Thymus (tissue), 11 donors: ENCODE data around the gene CYTH3. TPM values are rescaled to one million over a fixed set of nuclear protein-coding genes. Genes with fewer than 3 reads are reported as not detected.
"Not testable (repeated sequence)": the region's sequence is repeated elsewhere in the genome, so short reads cannot be mapped to it uniquely, and the experiment has no call there.

Experiments used
- DNase-seq, 9 donors: peaks; one replicate each; pipeline ENCODE4 v3.0.0-alpha.2; 2013; ENCODE audit warnings: low spot score in 9 of 9, low read depth in 6 of 9, missing footprints in 1 of 9
- H3K27ac ChIP-seq, 2 donors: one replicate each; pipeline ENCODE4 v1.5.1; 2013; ENCODE audit warnings: control low read depth in 1 of 2, low read depth in 1 of 2, low read length in 1 of 2, mild to moderate bottlenecking in 1 of 2, moderate library complexity in 1 of 2
- H3K27me3 ChIP-seq, 2 donors: one replicate each; pipeline ENCODE4 v1.5.1; 2013; ENCODE audit warnings: low read length in 1 of 2; ENCODE audit not compliant: control insufficient read depth in 2 of 2, insufficient read depth in 1 of 2
- H3K36me3 ChIP-seq, 2 donors: one replicate each; pipeline ENCODE4 v1.5.1; 2013; ENCODE audit warnings: low read length in 1 of 2, mild to moderate bottlenecking in 1 of 2, moderate library complexity in 1 of 2; ENCODE audit not compliant: control insufficient read depth in 2 of 2, insufficient read depth in 2 of 2
- H3K4me1 ChIP-seq, 2 donors: one replicate each; pipeline ENCODE4 v1.5.1; 2013; ENCODE audit warnings: low read length in 2 of 2; ENCODE audit not compliant: control insufficient read depth in 2 of 2, insufficient read depth in 2 of 2
- H3K4me3 ChIP-seq, 2 donors: one replicate each; pipeline ENCODE4 v1.5.1; 2013; ENCODE audit warnings: low read length in 2 of 2, control low read depth in 1 of 2, mild to moderate bottlenecking in 1 of 2
- H3K9me3 ChIP-seq, 2 donors: one replicate each; pipeline ENCODE4 v1.5.1; 2013; ENCODE audit warnings: low read length in 1 of 2, mild to moderate bottlenecking in 1 of 2; ENCODE audit not compliant: control insufficient read depth in 2 of 2, insufficient read depth in 1 of 2
- WGBS: extraction: QIAGEN DNeasy Blood & Tissue Kit; methylation state at CpG from one replicate; pipeline ENCODE4 v1.1.7; 2013; 5-methylcytosine and 5-hydroxymethylcytosine counted together
- polyA plus RNA-seq: library from polyadenylated mRNA; stranded (reverse); fragments of 200-250 nt; gene quantifications from one replicate; pipeline ENCODE4 v1.2.3, GENCODE V29; 2013
- total RNA-seq: library from RNA; stranded (reverse); fragments of 120-200 nt; gene quantifications from one replicate; pipeline ENCODE4 v1.2.4, GENCODE V29; 2013
- donor health status: healthy.

The CYTH3 gene
- total and polyA plus RNA-seq, 2 donors: 5.1 to 6.3 TPM

DNA sequence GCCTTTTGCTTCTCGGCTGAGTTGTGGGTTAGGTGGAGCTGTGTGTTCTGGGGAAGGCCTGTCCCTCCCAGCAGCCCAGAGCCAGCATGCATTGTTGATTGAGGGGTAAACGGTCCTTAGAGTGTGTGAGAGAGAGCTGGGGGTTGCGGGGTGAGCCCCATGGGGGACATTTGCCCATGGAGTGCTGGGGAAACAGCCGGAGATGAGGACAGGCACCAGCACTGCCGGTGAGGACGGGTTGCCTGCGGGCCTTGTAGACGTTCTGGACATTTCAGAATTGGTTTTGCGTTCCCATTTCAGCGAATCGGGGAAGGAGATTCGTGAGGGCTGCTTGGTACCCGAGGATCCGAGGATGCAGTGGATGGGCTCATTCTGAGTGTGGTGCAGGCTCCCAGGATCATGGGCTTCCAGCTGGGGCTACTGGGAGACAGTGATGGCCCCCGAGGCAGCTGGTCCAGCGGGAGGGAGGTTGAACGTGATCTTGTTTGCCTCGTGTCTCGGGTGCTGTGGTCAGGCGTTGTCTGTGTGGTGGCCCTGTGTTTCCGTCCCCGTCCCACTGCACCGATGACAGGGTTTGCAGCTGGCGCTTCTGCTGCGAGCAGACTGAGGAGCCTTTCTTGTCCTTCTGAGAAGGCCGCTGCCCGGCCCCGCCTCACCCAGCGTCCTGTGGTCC, 113.9 kb downstream of the CYTH3 start:
- Histone ChIP-seq H3K4me3 (no peak overlapping the region), H3K9me3 (no peaks in the 10 kb centered on the region), H3K36me3 (peaks cover 74 to 87% of the 10 kb centered on the region in 2 donors), H3K27ac (no peak overlapping the region), H3K27me3 (no peaks in the 10 kb centered on the region), H3K4me1 (peaks cover 0 to 14% of the 10 kb centered on the region in 2 donors)
- 99% methylated on average over 29 of the region's 29 CpGs for WGBS
- no peak for DNase-seq

DNA sequence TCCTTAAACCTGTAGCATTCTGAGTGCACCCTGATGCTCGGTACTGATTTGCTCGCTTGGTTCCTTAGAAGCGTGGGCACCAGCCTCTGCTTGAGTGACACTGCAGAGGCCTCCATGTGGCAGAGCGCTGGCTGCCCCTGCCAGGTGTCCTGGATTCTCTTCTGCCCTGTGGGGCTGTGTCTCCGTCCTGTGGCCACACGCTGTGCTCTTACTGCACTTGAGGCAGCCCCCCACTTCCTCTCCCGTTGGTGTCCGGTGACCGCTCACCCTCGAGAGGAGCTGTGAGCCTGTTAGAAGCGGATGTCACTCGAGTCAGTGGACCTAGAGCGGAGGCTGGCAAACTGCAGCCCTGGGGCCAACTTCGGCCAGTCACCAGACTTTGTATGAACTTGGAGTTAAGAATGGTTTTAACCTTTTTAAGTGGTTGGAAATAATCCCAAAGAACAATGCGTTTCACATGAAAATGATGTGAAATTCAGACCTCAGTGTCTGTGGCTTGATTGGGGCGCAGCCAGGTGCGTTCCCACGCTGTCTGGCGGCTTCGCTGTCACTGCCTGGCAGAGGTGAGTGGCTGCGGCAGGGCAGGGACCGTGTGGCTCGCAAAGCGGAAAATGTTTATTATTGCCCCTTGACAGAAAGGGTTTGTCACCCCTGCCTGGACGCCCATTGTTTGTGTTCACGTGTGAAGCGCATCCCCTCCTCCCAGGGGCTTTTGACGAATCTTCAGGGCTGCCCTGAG, 114.6 kb downstream of the CYTH3 start:
- WGBS: 97% methylated on average over 28 of the region's 28 CpGs
- no peaks in the 10 kb centered on the region for H3K9me3 ChIP-seq
- H3K4me3 ChIP-seq: no peak overlapping the region
- no peak overlapping the region for H3K27ac ChIP-seq
- DNase-seq: no peak
- peaks cover 79 to 87% of the 10 kb centered on the region in 2 donors for H3K36me3 ChIP-seq
- H3K27me3 ChIP-seq: no peaks in the 10 kb centered on the region
- peaks cover 0 to 9% of the 10 kb centered on the region in 2 donors for H3K4me1 ChIP-seq

DNA sequence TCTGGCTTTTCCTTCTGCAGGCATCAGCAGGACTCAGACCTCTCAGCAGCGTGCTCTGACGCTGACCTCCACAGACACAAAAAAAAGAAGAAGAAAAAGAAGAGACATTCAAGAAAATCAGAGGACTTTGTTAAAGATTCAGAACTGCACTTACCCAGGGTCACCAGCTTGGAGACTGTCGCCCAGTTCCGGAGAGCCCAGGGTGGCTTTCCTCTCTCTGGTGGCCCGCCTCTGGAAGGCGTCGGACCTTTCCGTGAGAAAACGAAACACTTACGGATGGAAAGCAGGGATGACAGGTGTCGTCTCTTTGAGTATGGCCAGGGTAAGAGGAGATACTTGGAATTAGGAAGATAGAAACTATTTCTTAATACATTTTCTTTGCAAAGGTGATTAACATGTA, 115.7 kb downstream of the CYTH3 start:
- Histone ChIP-seq H3K36me3 (peaks cover 84 to 89% of the 10 kb centered on the region in 2 donors), H3K27me3 (no peaks in the 10 kb centered on the region), H3K4me1 (no peaks in the 10 kb centered on the region), H3K4me3 (no peak overlapping the region), H3K27ac (no peak overlapping the region), H3K9me3 (no peaks in the 10 kb centered on the region)
- 98% methylated on average over 11 of the region's 11 CpGs for WGBS
- no peak for DNase-seq

DNA sequence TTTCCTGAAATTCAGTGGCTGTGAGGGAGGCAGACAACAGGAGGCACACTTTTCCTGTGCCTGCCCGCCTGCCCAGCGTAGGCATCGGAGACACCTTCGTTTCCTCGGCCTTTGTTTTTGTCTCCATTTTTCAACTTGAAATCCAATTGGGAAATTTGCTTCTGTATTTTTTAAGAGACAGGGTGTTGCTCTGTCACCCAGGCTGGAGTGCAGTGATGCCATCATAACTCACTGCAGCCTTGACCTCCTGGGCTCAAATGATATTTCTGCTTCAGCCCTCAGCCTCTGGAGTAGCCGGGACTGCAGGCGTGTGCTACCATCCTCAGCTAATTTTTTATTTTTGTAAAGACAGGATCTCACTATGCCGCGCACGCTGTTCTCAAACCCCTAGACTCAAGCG, 116.8 kb downstream of the CYTH3 start:
- Histone ChIP-seq H3K27me3 (no peaks in the 10 kb centered on the region), H3K4me1 (no peaks in the 10 kb centered on the region), H3K4me3 (no peak overlapping the region), H3K27ac (no peak overlapping the region), H3K9me3 (no peaks in the 10 kb centered on the region), H3K36me3 (peaks cover 85 to 91% of the 10 kb centered on the region in 2 donors)
- WGBS: 98% methylated on average over 11 of the region's 11 CpGs
- DNase-seq: no peak

DNA sequence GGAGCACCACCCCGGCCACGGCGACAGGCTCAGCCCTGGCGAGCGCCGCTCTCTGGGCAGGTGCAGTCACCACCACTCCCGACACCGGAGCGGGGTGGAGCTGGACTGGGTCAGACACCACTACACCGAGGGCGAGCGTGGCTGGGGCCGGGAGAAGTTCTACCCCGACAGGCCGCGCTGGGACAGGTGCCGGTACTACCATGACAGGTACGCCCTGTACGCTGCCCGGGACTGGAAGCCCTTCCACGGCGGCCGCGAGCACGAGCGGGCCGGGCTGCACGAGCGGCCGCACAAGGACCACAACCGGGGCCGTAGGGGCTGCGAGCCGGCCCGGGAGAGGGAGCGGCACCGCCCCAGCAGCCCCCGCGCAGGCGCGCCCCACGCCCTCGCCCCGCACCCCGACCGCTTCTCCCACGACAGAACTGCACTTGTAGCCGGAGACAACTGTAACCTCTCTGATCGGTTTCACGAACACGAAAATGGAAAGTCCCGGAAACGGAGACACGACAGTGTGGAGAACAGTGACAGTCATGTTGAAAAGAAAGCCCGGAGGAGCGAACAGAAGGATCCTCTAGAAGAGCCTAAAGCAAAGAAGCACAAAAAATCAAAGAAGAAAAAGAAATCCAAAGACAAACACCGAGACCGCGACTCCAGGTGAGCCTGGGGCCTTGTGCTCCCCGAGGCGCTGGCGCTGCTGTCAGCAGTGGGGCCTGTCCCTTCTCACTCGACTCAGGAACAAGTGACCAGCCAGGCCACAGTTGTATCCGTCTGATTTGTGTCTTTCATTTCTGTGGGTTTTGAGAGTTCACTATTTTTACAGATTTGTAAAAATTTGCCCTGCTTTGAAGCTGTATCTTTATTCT, 117.7 kb downstream of the CYTH3 start:
- peaks cover 85 to 93% of the 10 kb centered on the region in 2 donors for H3K36me3 ChIP-seq
- no peaks in the 10 kb centered on the region for H3K9me3 ChIP-seq
- no peaks in the 10 kb centered on the region for H3K27me3 ChIP-seq
- no peak overlapping the region for H3K27ac ChIP-seq
- H3K4me1 ChIP-seq: no peaks in the 10 kb centered on the region
- no peak for DNase-seq
- H3K4me3 ChIP-seq: no peak overlapping the region
- WGBS: 98% methylated on average over 64 of the region's 64 CpGs

GRCh38 chr7:6153646-6154541, 118.5 kb downstream of the CYTH3 start:
- DNase-seq: no peak
- no peak overlapping the region for H3K4me3 ChIP-seq
- H3K27me3 ChIP-seq: no peaks in the 10 kb centered on the region
- WGBS: 98% methylated on average over 91 of the region's 91 CpGs
- H3K4me1 ChIP-seq: no peaks in the 10 kb centered on the region
- peaks cover 85 to 93% of the 10 kb centered on the region in 2 donors for H3K36me3 ChIP-seq
- H3K9me3 ChIP-seq: no peaks in the 10 kb centered on the region
- no peak overlapping the region for H3K27ac ChIP-seq

GRCh38 chr7:6151994-6152735, 120.3 kb downstream of the CYTH3 start:
- H3K27me3 ChIP-seq: no peaks in the 10 kb centered on the region
- no peaks in the 10 kb centered on the region for H3K9me3 ChIP-seq
- no peak overlapping the region for H3K27ac ChIP-seq
- no peak for DNase-seq
- WGBS: 98% methylated on average over 29 of the region's 29 CpGs
- no peak overlapping the region for H3K4me3 ChIP-seq
- H3K4me1 ChIP-seq: no peaks in the 10 kb centered on the region
- H3K36me3 ChIP-seq: peaks cover 88 to 93% of the 10 kb centered on the region in 2 donors

- H3K9me3 ChIP-seq, H3K27ac ChIP-seq, DNase-seq, H3K4me1 ChIP-seq, H3K27me3 ChIP-seq, H3K4me3 ChIP-seq: not testable (repeated sequence)
- H3K36me3 ChIP-seq: peaks cover 88 to 93% of the 10 kb centered on the region in 2 donors
- 98% methylated on average over 12 of the region's 12 CpGs for WGBS
Measured at GRCh38 chr7:6151527-6151926, 120.9 kb downstream of the CYTH3 start.
